DND-41 (cell line): ENCODE results near the gene MS4A6A.

Source experiments
- ATAC-seq: fragments of 200-7000 bp; cut with Tn5 transposase; 3 replicates; pipeline ENCODE4 v1.9.1; 2021; ENCODE audit warnings: low read depth; ENCODE audit not compliant: insufficient read depth
- DNase-seq: peaks from one replicate; pipeline ENCODE4 v3.0.0-alpha.2; 2020
- H2AFZ ChIP-seq: 2 replicates; pipeline ENCODE4 v1.6.0; 2012; ENCODE audit warnings: low read depth, low read length
- H3K27ac ChIP-seq: 2 replicates; pipeline ENCODE4 v1.5.1; 2012; ENCODE audit warnings: low read length, inconsistent platforms
- H3K27me3 ChIP-seq: fragments of 200-600 bp; sonication (generic); 2 replicates; pipeline ENCODE4 v1.6.0; 2012; ENCODE audit warnings: low read length, mild to moderate bottlenecking, inconsistent platforms; ENCODE audit not compliant: insufficient read depth, poor library complexity
- H3K36me3 ChIP-seq: 2 replicates; pipeline ENCODE4 v1.5.1; 2012; ENCODE audit warnings: low read length, inconsistent platforms; ENCODE audit not compliant: insufficient read depth
- H3K4me1 ChIP-seq: 2 replicates; pipeline ENCODE4 v1.5.1; 2012; ENCODE audit warnings: mild to moderate bottlenecking, low read length; ENCODE audit not compliant: insufficient read depth
- H3K4me2 ChIP-seq: 2 replicates; pipeline ENCODE4 v1.6.0; 2012; ENCODE audit warnings: mild to moderate bottlenecking, moderate library complexity, low read length, inconsistent platforms; ENCODE audit not compliant: insufficient read depth
- H3K4me3 ChIP-seq, 2 experiments: fragments of 200-600 bp in 1 of 2; shearing (Covaris generic) in 1 of 2; 2 replicates each; pipeline ENCODE4 v1.5.1; 2012 to 2016; ENCODE audit warnings: inconsistent platforms in 2 of 2, low read length in 2 of 2, mild to moderate bottlenecking in 2 of 2, low read depth in 1 of 2, moderate library complexity in 1 of 2
- H3K79me2 ChIP-seq: 2 replicates; pipeline ENCODE4 v1.6.0; 2012; ENCODE audit warnings: low read length, inconsistent platforms; ENCODE audit not compliant: insufficient read depth
- H3K9ac ChIP-seq: 2 replicates; pipeline ENCODE4 v1.6.0; 2012; ENCODE audit warnings: low read depth, mild to moderate bottlenecking, inconsistent platforms, low read length, moderate library complexity
- H3K9me3 ChIP-seq: 2 replicates; pipeline ENCODE4 v1.5.1; 2012; ENCODE audit warnings: low read length, moderate library complexity, mild to moderate bottlenecking, inconsistent platforms; ENCODE audit not compliant: insufficient read depth, severe bottlenecking
- H4K20me1 ChIP-seq: 2 replicates; pipeline ENCODE4 v1.6.0; 2012; ENCODE audit warnings: low read length; ENCODE audit not compliant: insufficient read depth
- EZH2 ChIP-seq: IDR thresholded peaks from 3 replicates; pipeline ENCODE4 v1.6.1; 2012; ENCODE audit warnings: borderline replicate concordance, low read depth, mild to moderate bottlenecking, moderate library complexity, low read length, inconsistent platforms; ENCODE audit not compliant: severe bottlenecking
- TF ChIP-seq, protein P1 (sequence below): IDR thresholded peaks from 2 replicates; pipeline ENCODE4 v1.5.1; 2012; ENCODE audit warnings: borderline replicate concordance, low read length, moderate library complexity, mild to moderate bottlenecking; ENCODE audit not compliant: poor library complexity, severe bottlenecking; ENCODE audit errors: extremely low read depth

The MS4A6A gene

DNA sequence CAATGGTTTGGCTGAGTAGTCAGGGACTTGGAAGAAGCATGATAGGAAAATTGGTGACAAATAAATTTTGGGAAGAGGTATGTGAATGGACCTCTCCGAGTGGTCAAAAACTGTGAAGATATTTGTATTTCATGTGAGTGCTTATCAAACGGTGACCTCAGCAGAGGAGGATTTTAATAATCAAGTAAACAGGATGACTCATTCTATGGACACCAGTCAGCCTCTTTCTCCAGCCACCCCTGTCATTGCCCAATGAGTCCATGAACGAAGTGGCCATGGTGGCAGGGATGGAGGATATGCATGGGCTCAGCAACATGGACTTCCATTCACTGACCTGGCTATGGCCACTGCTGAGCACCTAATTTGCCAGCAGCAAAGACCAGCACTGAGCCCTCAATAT, 38.8 kb upstream of the MS4A6A start:
- no peaks in the 10 kb centered on the region for H3K36me3 ChIP-seq
- TF ChIP-seq, protein P1, sequence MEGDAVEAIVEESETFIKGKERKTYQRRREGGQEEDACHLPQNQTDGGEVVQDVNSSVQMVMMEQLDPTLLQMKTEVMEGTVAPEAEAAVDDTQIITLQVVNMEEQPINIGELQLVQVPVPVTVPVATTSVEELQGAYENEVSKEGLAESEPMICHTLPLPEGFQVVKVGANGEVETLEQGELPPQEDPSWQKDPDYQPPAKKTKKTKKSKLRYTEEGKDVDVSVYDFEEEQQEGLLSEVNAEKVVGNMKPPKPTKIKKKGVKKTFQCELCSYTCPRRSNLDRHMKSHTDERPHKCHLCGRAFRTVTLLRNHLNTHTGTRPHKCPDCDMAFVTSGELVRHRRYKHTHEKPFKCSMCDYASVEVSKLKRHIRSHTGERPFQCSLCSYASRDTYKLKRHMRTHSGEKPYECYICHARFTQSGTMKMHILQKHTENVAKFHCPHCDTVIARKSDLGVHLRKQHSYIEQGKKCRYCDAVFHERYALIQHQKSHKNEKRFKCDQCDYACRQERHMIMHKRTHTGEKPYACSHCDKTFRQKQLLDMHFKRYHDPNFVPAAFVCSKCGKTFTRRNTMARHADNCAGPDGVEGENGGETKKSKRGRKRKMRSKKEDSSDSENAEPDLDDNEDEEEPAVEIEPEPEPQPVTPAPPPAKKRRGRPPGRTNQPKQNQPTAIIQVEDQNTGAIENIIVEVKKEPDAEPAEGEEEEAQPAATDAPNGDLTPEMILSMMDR: no peak

DNA sequence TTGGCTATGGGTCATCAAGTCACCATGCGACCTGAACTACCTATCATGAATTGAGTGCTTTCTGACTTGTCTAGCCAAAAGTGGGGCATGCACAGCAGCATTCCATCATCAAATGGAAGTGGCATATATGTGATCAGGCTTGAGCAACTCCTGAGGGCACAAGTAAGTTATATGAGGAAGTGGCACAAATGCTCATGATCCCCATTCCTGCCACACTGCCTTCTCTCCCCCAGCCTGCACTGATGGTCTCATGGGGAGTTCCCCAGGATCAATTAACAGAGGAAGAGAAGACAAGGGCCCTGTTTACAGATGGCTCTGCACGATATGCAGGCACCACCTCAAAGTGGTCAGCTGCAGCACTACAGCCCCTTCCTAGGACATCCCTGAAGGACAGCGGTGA, 38.3 kb upstream of the MS4A6A start:
- TF ChIP-seq, protein P1: no peak
- no peak for TF ChIP-seq EZH2
- no peaks in the 10 kb centered on the region for H3K4me1 ChIP-seq
- no peak for ATAC-seq

More for the DNA sequence above, 38.8 kb upstream of the MS4A6A start:
- Histone ChIP-seq H4K20me1 (no peaks in the 10 kb centered on the region), H2AFZ (no peak overlapping the region), H3K27me3 (no peaks in the 10 kb centered on the region), H3K79me2 (no peaks in the 10 kb centered on the region), H3K9me3 (no peaks in the 10 kb centered on the region), H3K9ac (no peak overlapping the region), H3K4me1 (no peaks in the 10 kb centered on the region), H3K4me3 (no peak overlapping the region), H3K27ac (no peak overlapping the region), H3K4me2 (no peak overlapping the region)
- ATAC-seq: no peak
- DNase-seq: no peak

DNA sequence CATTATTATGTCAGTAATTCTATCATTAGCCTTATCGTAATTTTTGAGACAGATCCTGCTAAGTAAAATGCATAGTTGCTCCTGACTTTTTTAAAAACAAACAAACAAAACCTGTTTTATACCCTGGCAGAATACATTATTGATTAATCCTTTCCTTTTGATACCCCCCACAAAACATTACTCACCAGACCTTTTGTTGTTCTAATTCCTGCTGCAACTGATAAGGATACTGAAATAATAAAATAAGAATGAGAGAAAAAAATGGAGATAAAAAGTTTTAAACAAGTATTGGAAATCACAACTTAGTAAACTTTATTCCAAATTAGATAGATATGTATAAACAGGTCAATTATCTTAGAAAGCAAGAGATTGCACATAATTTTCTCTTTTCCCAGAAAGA, 31.5 kb upstream of the MS4A6A start:
- Histone ChIP-seq H3K9me3 (no peaks in the 10 kb centered on the region), H2AFZ (no peak overlapping the region), H3K4me2 (no peak overlapping the region), H4K20me1 (no peaks in the 10 kb centered on the region), H3K4me3 (no peak overlapping the region), H3K79me2 (no peaks in the 10 kb centered on the region), H3K36me3 (no peaks in the 10 kb centered on the region), H3K27ac (no peak overlapping the region), H3K9ac (no peak overlapping the region), H3K27me3 (no peaks in the 10 kb centered on the region), H3K4me1 (no peaks in the 10 kb centered on the region)
- ATAC-seq (no peak), DNase-seq (no peak)
- TF ChIP-seq EZH2: no peak
- TF ChIP-seq, protein P1: no peak

More for the DNA sequence above, 38.3 kb upstream of the MS4A6A start:
- Histone ChIP-seq H3K79me2 (no peaks in the 10 kb centered on the region), H3K4me2 (no peak overlapping the region), H3K27me3 (no peaks in the 10 kb centered on the region), H3K27ac (no peak overlapping the region), H3K4me3 (no peak overlapping the region), H2AFZ (no peak overlapping the region; the same call in 1 of the 2 replicates), H3K36me3 (no peaks in the 10 kb centered on the region), H3K9me3 (no peaks in the 10 kb centered on the region), H4K20me1 (no peaks in the 10 kb centered on the region), H3K9ac (no peak overlapping the region)
- DNase-seq: no peak

DNA sequence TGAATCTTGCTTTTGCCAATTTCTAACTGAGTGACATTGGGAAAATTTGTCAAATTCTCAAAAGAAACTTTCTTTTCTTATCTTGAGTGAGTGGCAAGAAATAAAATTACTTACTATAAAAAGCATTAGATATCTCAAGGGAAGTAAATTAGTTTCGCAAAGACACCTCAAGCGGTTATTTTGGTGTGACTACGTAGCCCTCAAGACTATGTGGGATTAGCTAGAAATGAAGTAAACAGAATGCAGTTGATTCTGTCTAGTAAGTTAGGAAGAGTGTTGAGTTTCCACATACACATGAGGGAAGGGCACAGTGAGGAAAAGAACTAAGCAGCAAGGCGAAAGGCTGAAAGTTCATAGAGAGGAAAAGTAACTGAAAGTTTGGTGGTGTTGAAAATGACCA, 28.3 kb upstream of the MS4A6A start:
- no peaks in the 10 kb centered on the region for H3K9me3 ChIP-seq
- no peaks in the 10 kb centered on the region for H4K20me1 ChIP-seq
- no peak for DNase-seq
- H3K4me2 ChIP-seq: no peak overlapping the region
- no peaks in the 10 kb centered on the region for H3K36me3 ChIP-seq
- H3K79me2 ChIP-seq: no peaks in the 10 kb centered on the region
- no peak overlapping the region for H3K27ac ChIP-seq
- TF ChIP-seq, protein P1: no peak
- no peak for TF ChIP-seq EZH2
- H3K27me3 ChIP-seq: no peaks in the 10 kb centered on the region
- no peak overlapping the region for H3K4me3 ChIP-seq
- no peak overlapping the region for H3K9ac ChIP-seq
- H2AFZ ChIP-seq: no peak overlapping the region
- no peaks in the 10 kb centered on the region for H3K4me1 ChIP-seq
- no peak for ATAC-seq
